GM12892 (cell line): Measurements from ENCODE around the gene NANOGP8.

Experiments used
- POLR2A ChIP-seq: IDR thresholded peaks from 2 replicates; pipeline ENCODE4 v1.6.1; 2011; ENCODE audit warnings: low read depth, low read length, control low read depth
- POLR2AphosphoS5 ChIP-seq: IDR thresholded peaks from 2 replicates; pipeline ENCODE4 v1.6.1; 2011; ENCODE audit warnings: low read depth, low read length, control low read depth

- TF ChIP-seq POLR2A (no peak), POLR2AphosphoS5 (no peak)
These were observed 4.9 kb downstream of the NANOGP8 start for GRCh38 chr15:35080226-35080625.
